Activated CD4-positive, CD25-positive, alpha-beta regulatory T cell treated with anti-CD3 and anti-CD28 coated beads, Interleukin-2, amount 50 U/mL, for 24 hours (primary cell): ENCODE results near the gene SETD1A.

Experiments used
- ATAC-seq, 2 donors: fragments of 150-1000 bp; cut with Tn5 transposase; one replicate each; pipeline ENCODE4 v1.10.0; 2021; ENCODE audit warnings: mild to moderate bottlenecking in 1 of 2, moderate library complexity in 1 of 2

The SETD1A gene

GRCh38 chr16:30983898-30984610 lies 26.5 kb downstream of the SETD1A start:
- ATAC-seq, result no peak

DNA sequence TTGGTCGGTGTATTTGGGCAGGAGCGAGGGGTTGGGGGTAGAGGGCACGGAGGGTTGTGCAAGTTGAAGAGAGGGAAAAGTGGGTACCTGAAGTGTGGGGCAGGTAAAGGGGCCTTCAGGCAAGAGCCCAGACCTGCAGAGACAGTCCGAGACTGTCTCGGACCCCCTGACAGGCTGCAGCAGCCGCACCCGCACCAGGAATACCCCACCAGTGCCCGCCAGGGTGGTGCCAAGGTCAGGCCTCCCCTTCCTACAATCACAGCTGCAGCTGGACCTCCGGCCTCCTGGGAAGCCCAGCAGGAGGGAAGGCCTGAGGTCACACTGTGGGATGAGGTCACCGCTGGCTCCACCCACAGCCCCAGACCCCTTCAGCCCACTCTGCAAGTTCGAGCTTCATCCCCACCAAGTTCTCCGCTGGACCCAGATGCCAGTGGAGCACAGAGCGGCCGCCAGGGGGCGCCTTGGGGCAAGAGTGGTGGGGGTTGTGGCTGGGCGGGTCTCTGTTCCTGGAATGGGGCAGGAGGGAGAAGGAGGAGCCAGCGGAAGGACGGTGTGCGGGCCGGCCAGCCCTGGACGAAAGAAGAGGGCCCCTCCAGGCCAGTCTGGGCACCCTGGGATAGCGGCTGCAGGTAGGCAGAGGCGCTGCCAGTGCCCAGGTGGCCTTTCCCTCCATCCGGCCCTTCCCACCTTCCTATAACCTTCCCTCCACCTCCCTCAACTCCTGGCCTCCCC lies 27.3 kb downstream of the SETD1A start, which contains the start of gene HSD3B7:
Gene HSD3B7 (plus strand): TSS at position 539 of the 732 bp plus-strand sequence. CDS start 452 bp downstream, outside the sequence.
- ATAC-seq, result peak; percentile 67 to 79

DNA sequence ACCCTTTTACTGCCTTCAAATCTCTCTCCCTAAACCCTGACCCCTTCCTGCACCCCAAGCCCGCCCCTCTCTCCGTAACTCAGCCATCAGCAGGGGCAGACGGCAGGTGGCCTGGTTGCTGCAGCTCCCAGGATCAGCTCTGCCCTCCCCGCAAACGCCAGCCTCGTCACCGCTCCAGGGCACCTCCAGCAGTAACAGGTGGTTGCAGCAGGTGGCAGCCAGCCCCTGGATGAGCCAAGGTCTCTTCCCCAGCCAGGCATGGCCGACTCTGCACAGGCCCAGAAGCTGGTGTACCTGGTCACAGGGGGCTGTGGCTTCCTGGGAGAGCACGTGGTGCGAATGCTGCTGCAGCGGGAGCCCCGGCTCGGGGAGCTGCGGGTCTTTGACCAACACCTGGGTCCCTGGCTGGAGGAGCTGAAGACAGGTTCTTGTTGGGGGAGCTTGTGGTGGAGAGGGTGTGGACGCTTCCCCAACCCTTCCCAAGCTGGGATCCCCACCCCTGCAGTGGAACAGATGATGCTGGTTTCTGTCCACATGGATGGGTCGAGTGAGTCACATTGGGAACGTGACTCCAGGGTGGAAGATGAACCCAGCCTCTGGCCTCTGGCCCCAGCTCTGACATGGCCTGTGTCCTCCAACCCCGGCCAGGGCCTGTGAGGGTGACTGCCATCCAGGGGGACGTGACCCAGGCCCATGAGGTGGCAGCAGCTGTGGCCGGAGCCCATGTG lies 28.0 kb downstream of the SETD1A start:
- ATAC-seq, result no peak

GRCh38 chr16:30986129-30986991 lies 28.8 kb downstream of the SETD1A start:
- ATAC-seq, result no peak

DNA sequence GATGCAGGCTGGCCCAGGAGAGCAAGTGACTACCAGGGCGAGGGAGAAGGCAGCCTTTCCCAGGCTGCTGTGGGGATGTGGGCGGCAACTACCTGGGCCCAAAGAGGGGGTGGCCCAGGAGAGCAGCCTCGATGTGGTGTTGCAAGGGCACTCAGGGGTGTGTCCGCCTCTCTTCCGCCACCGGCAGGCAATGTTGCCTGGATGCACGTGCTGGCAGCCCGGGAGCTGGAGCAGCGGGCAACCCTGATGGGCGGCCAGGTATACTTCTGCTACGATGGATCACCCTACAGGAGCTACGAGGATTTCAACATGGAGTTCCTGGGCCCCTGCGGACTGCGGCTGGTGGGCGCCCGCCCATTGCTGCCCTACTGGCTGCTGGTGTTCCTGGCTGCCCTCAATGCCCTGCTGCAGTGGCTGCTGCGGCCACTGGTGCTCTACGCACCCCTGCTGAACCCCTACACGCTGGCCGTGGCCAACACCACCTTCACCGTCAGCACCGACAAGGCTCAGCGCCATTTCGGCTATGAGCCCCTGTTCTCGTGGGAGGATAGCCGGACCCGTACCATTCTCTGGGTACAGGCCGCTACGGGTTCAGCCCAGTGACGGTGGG lies 30.1 kb downstream of the SETD1A start:
- ATAC-seq, result no peak

DNA sequence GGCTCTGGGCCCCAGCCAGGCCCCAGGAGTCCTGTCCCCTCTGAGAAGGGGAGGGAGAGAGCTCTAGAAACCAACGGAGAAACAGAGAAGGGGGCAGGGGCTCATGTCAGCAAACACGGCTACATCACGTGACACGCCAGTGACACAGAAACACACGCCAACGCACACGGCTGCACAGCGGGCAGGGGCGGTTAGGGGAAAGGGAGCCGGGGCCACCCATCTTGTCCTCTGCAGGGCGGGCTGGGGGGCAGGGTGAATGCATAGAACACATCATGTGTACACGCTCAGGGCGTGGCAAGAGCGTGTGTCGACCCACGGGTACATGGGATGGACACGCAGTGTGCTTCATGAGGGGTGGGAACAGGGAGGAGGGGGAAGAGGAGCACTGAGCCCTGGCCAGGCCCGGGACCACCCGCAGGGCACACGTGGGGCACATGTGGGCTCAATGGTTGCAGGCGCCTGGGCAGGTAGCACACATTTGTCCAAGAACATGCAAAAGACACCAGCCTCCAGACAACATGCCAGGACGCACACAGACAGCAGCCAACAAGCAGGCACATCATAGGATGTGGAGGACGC lies 32.0 kb downstream of the SETD1A start:
- no peak for ATAC-seq

DNA sequence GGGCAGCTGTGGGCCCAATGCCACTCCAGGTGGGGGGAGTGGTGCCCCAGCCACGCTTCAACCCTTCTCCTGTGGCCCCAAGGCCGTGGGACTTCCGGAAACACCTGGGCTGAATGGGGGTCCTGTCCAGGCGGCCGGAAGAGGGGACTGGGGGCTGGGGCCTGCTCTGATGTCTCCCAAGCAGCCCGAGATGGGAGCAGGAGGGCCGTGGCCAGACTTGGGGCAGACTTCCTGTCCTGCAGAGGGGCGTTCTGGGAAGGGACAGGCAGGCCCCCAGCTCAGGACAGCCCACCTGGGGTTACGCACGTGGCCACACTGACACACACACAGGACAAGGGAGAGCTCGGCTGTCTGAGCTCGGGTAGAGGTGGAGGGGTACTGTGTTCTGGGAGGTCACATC lies 32.6 kb downstream of the SETD1A start:
- no peak for ATAC-seq

DNA sequence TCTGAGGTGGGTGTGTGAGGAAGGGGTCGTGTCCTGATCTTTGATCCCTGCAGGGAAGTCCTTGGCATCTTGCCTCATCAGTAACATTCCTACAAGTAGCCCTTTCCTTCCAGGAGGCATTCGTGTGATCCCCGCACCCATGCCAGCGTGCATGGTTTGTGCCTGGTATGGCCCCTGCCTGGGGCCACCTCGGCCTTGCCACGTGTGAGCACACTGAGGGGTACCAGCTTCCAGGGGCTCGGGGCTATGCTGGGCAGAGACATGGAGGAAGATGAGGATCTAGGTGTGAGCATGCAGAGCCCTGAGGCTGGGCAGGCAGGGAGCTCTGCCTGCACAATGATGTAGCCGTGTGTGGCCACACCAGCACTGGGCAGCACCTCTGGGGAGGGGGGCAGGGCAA lies 33.5 kb downstream of the SETD1A start:
- no peak for ATAC-seq

DNA sequence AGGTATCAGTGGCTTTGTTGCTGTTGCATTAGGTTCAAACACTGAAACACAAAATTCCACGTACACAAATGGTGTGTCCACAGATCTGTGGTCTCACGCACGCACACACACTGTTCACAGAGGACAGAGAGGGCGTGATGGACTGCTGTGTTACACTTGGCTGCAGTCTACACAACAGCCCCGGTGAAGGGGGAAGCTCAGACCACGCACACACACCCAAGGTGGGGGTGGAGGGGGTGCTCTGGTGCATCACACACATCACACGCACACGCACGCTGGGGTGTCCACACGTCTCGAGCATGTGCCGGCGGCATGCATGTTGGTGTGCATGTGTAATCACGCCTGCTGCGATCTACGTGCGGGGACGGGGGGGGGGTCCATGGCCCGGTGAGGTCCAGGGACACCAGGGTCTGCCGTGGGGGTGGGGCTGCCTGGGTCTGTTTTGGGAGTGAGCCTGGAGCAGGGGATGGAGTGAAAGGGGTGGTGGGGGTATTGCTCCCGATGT lies 34.8 kb downstream of the SETD1A start:
- no peak for ATAC-seq

DNA sequence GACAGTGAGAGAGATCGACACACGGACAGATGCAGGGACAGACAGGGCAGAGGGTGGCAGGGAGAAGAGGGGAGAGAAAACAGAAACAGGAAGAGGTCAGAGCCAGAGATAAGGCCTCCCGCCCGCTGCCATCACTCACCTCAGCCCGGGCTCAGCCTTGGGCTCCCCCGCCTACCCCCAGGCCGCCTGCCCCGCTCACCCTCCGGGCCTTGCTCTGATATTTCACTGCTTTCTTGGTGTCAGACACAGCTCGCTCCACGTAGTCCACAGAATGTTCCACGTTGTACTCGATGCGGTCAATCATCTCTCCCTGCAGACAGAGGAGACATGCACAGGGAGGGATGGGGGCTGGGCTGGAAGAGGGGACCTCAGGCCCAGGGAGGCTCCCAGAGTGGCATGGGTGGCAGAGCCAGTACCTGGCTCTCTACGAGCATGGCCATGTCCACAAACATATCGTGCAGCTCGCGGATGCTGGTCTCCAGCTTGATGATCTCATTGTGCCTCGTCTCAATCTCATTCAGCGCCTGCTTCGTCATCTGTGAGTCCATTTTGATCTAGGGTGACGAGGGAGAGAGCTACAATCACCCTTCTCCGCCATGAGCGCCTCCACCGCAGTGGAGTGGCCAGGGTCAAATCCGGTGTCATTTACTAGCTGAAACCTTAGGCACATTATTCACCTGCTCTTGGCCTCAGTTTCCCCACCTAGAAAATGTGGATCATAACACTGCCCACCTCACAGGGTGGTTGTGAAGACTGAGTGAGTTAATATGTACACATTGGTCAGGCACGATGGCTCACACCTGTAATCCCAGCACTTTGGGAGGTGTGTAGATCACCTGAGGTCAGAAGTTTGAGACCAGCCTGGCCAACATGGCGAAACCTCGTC lies 35.6 kb downstream of the SETD1A start:
- no peak for ATAC-seq

DNA sequence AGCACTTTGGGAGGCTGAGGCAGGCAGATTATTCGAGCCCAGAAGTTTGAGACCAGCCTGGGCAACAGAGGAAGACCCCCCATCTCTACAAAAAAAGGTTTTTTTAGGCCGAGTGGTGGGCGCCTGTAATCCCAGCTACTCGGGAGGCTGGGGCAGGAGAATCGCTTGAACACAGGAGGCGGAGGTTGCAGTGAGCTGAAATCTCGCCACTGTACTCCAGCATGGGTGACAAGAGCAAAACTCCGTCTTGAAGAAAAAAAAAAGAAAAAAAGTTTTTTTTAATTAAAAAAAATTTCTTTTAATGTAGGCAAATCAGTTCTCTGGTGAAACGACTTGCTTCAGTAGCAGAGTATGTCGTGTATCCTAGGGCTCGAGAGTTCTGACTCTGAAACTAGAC lies 38.4 kb downstream of the SETD1A start:
- ATAC-seq, result no peak

GRCh38 chr16:30996324-30996984 lies 38.9 kb downstream of the SETD1A start:
- no peak for ATAC-seq

DNA sequence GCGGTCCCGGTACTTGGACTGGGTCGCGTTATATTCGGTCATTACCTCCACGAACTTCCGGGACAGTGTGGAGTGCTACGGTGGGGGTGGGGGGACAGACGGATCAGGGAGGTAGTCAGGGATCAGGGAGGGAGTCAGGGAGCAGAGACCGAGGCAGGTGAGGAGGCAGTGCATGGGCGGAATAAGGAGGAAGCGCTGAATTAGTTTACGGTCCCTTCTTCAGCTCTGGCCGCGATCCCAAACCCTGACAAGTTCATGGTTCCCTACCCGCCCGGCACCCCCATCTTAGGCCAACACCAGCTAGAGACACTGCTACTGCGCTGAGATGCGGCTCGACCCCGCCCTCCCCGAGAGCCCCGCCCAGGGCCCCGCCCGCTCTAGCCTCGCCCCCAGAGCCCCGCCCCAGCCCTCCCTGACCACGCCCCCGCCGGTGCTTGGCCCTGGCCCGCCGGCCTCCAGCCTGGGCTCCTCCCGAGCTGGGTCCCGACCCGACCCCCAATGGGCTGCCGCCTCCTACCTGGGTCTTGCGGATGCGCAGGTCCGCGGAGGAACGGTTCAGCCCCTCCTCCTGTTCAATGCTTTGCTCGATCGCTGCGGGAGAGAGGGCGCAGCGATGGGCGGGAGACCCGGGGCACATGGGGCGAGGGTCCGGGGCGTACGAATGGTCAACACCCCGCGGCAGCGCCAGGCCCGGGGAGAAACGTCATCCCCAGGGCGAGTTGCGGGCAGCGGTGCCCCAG lies 39.6 kb downstream of the SETD1A start:
- peak; percentile 87 to 93 for ATAC-seq

DNA sequence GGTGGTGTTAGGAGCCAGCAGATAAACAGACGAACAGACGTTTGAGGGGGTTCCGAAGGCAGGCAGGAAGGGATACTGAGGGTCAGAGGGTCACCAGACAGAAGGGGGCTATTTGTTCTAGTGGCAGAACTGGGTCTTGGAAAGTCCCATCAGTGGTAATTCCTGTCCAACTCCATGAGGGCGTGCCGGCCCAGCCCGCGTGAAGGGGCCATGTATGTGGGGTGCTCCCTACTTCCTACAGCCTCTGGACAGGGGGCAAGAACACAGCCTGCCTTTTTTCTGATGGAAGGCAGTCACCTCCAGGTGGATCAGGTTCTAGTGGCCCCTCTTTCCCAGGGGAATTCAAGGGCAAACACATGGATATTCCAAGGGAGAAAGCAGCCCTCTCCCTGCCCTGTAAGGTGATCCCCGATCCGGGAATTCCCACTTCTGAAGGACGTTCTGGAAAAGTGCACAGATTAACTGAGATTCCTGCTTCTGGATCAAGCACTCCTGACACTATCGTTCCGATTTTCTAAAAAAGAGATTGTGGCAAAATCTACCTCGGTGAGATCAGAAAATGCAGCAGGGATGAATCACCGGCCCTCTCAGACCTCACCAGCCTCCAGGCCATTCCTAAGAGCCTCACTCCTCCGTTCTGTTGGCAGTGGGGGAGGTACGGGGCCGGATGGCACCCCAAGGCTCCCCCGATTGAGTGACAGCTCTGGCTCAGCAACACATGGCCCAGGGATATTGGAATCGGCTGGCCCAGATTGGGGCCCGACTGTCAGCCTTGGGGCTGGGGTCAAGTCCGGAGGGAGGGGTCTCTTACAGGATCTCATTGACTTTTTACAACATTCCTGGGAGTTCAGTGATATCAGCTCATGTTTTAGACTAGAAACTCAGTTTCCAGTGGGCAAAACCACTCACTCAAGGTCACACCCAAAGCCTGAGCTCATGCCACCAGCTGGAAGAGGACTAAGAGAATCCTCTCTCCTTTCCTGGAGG lies 40.5 kb downstream of the SETD1A start:
- ATAC-seq, result no peak

DNA sequence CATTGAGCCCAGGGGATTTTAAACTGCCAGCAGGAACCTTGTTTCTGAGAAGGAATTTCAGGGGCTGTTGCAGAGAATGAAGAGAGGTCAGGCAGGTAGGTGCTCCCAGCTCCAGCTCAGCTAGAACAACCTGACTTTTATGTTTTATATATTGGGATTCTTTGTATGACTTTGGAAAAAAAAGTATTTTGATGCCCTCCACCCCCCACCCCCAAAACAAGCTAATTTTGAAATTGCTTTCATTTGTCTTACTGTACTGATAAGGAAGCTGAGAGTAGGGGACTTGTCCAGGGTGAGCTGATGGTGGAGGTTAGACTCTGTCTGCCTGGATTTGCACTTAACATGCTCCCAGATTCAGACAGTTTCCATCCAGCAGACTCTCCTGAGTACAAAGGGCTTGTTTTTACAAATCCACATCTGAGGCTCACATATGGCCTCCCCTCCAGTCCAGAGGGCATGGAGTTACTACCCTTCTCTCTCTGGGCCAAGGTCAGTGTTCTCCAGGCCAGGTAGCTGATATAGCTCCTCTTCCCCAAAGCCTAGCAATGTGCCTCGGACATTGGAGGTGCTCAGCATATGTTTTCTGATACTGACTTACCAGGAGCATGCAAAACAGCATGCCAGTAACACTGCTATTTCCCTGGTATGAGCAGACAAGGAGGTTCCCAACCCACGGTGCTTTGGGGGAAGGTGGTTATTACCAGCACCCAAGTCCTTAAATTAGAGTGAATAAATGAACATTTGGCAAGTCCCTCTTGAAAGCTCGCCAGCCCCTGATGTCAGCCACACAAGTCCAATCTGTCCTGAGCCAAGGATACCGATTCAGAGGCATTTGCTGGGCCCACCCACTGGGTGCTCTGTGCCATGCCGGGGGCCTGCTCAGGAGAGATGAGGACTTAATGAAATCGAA lies 41.6 kb downstream of the SETD1A start:
- no peak for ATAC-seq

GRCh38 chr16:31000671-31001382 lies 43.3 kb downstream of the SETD1A start:
- no peak for ATAC-seq
